Effector memory CD4-positive, alpha-beta T cell (primary cell): ENCODE results near the gene BTG4.

Experiments
- DNase-seq, 3 donors: peaks; one replicate each; pipeline ENCODE4 v3.0.0-alpha.2; 2020
- H3K27ac ChIP-seq: 2 replicates; pipeline ENCODE4 v1.7.0; 2013; ENCODE audit warnings: mild to moderate bottlenecking, low read length, moderate library complexity; ENCODE audit not compliant: insufficient read depth, poor library complexity, severe bottlenecking
- H3K27me3 ChIP-seq: replicated peaks from 2 replicates; pipeline ENCODE4 v1.7.0; 2013; ENCODE audit warnings: mild to moderate bottlenecking, low read length; ENCODE audit not compliant: insufficient read depth, control insufficient read depth, poor library complexity, severe bottlenecking
- H3K36me3 ChIP-seq: 2 replicates; pipeline ENCODE4 v1.7.0; 2013; ENCODE audit warnings: mild to moderate bottlenecking, low read length, moderate library complexity; ENCODE audit not compliant: control insufficient read depth, insufficient read depth
- H3K4me1 ChIP-seq: 2 replicates; pipeline ENCODE4 v1.7.0; 2013; ENCODE audit warnings: low read length, mild to moderate bottlenecking; ENCODE audit not compliant: control insufficient read depth, insufficient read depth, poor library complexity, severe bottlenecking
- H3K4me3 ChIP-seq: 2 replicates; pipeline ENCODE4 v1.7.0; 2013; ENCODE audit warnings: low read length, low read depth, mild to moderate bottlenecking; ENCODE audit not compliant: insufficient read depth, poor library complexity, severe bottlenecking
- H3K9me3 ChIP-seq: 2 replicates; pipeline ENCODE4 v1.7.0; 2013; ENCODE audit warnings: mild to moderate bottlenecking, low read length, moderate library complexity; ENCODE audit not compliant: control insufficient read depth

The BTG4 gene

GRCh38 chr11:111449696-111450479, 62.3 kb downstream of the BTG4 start:
- no peaks in the 10 kb centered on the region for H3K27me3 ChIP-seq
- H3K27ac ChIP-seq, result no peak overlapping the region
- no peaks in the 10 kb centered on the region for H3K36me3 ChIP-seq
- H3K4me1 ChIP-seq, result peaks cover 8% of the 10 kb centered on the region
- no peaks in the 10 kb centered on the region for H3K9me3 ChIP-seq
- DNase-seq, result no peak
- no peak overlapping the region for H3K4me3 ChIP-seq

GRCh38 chr11:111448831-111449557, 63.2 kb downstream of the BTG4 start:
- Histone ChIP-seq H3K4me3 (no peak overlapping the region), H3K27me3 (no peaks in the 10 kb centered on the region), H3K4me1 (peaks cover 8% of the 10 kb centered on the region), H3K9me3 (no peaks in the 10 kb centered on the region), H3K36me3 (no peaks in the 10 kb centered on the region), H3K27ac (no peak overlapping the region)
- DNase-seq, result no peak

GRCh38 chr11:111448414-111448813, 63.8 kb downstream of the BTG4 start:
- H3K4me1 ChIP-seq, result peaks cover 8% of the 10 kb centered on the region
- H3K36me3 ChIP-seq, result no peaks in the 10 kb centered on the region
- H3K27ac ChIP-seq, result no peak overlapping the region
- no peak overlapping the region for H3K4me3 ChIP-seq
- no peaks in the 10 kb centered on the region for H3K9me3 ChIP-seq
- DNase-seq, result no peak
- no peaks in the 10 kb centered on the region for H3K27me3 ChIP-seq

GRCh38 chr11:111447931-111448330, 64.3 kb downstream of the BTG4 start:
- Histone ChIP-seq H3K4me3 (no peak overlapping the region), H3K27me3 (no peaks in the 10 kb centered on the region), H3K4me1 (peaks cover 8% of the 10 kb centered on the region), H3K9me3 (no peaks in the 10 kb centered on the region), H3K27ac (no peak overlapping the region), H3K36me3 (no peaks in the 10 kb centered on the region)
- DNase-seq, result no peak

GRCh38 chr11:111447112-111447471, 65.1 kb downstream of the BTG4 start:
- peaks cover 8% of the 10 kb centered on the region for H3K4me1 ChIP-seq
- H3K4me3 ChIP-seq, result no peak overlapping the region
- DNase-seq, result no peak
- no peak overlapping the region for H3K27ac ChIP-seq
- H3K27me3 ChIP-seq, result no peaks in the 10 kb centered on the region
- H3K36me3 ChIP-seq, result no peaks in the 10 kb centered on the region
- no peaks in the 10 kb centered on the region for H3K9me3 ChIP-seq

GRCh38 chr11:111446404-111447111, 65.6 kb downstream of the BTG4 start:
- H3K9me3 ChIP-seq, result no peaks in the 10 kb centered on the region
- H3K4me1 ChIP-seq, result peaks cover 8% of the 10 kb centered on the region
- H3K27me3 ChIP-seq, result no peaks in the 10 kb centered on the region
- no peaks in the 10 kb centered on the region for H3K36me3 ChIP-seq
- H3K27ac ChIP-seq, result no peak overlapping the region
- peak; percentile 60 to 70 (median 63) for DNase-seq
- no peak overlapping the region for H3K4me3 ChIP-seq

- Histone ChIP-seq H3K4me1 (peaks cover 8% of the 10 kb centered on the region), H3K27ac (no peak overlapping the region), H3K27me3 (no peaks in the 10 kb centered on the region), H3K9me3 (no peaks in the 10 kb centered on the region), H3K36me3 (no peaks in the 10 kb centered on the region), H3K4me3 (no peak overlapping the region)
- DNase-seq, result no peak
Observed at GRCh38 chr11:111445586-111445985, 66.6 kb downstream of the BTG4 start.
